Natural killer cell (primary cell): ENCODE data around the gene SBSN. TPM values are rescaled to one million over a fixed set of nuclear protein-coding genes. Genes with fewer than 3 reads are reported as not detected.
A peak's percentile ranks its signal among the peaks of the same experiment; 100 is the strongest.

Experiments
- ATAC-seq, 3 donors: fragments of 150-1000 bp in 2 of 3; fragments of 200-7000 bp in 1 of 3; cut with Tn5 transposase; 1 replicate in 1 of 3; 2 replicates in 2 of 3; pipeline ENCODE4 v1.10.0; 2021; ENCODE audit warnings: mild to moderate bottlenecking in 2 of 3, moderate library complexity in 2 of 3
- DNase-seq, 2 donors: peaks; one replicate each; pipeline versions ENCODE4 v3.0.0 to v3.0.0-alpha.2; 2013 to 2021; ENCODE audit warnings: mixed read lengths in 1 of 2
- H3K27ac ChIP-seq: one replicate; pipeline ENCODE4 v1.5.1; 2013; ENCODE audit warnings: mild to moderate bottlenecking, low read length
- H3K27me3 ChIP-seq: one replicate; pipeline ENCODE4 v1.6.1; 2013; ENCODE audit warnings: low read length; ENCODE audit not compliant: control insufficient read depth, insufficient read depth
- H3K36me3 ChIP-seq: one replicate; pipeline ENCODE4 v1.6.1; 2013; ENCODE audit warnings: low read length; ENCODE audit not compliant: control insufficient read depth, insufficient read depth
- H3K4me1 ChIP-seq: one replicate; pipeline ENCODE4 v1.6.1; 2013; ENCODE audit warnings: low read length; ENCODE audit not compliant: control insufficient read depth, insufficient read depth
- H3K4me3 ChIP-seq: one replicate; pipeline ENCODE4 v1.5.1; 2013; ENCODE audit warnings: low read length
- H3K9me3 ChIP-seq: one replicate; pipeline ENCODE4 v1.6.1; 2013; ENCODE audit warnings: low read length; ENCODE audit not compliant: control insufficient read depth, insufficient read depth
- H3K27ac Mint-ChIP-seq, 2 donors: one replicate each; pipeline ENCODE4 v1.8.0; 2022; ENCODE audit warnings: mild to moderate bottlenecking in 2 of 2, mixed read lengths in 2 of 2, moderate library complexity in 1 of 2
- H3K27me3 Mint-ChIP-seq, 2 donors: one replicate each; pipeline ENCODE4 v1.8.0; 2022; ENCODE audit warnings: low read depth in 2 of 2, mixed read lengths in 2 of 2
- H3K36me3 Mint-ChIP-seq: one replicate; pipeline ENCODE4 v1.8.0; 2022; ENCODE audit warnings: mixed read lengths
- H3K4me1 Mint-ChIP-seq, 2 donors: one replicate each; pipeline ENCODE4 v1.8.0; 2022; ENCODE audit warnings: mixed read lengths in 2 of 2
- H3K4me3 Mint-ChIP-seq: one replicate; pipeline ENCODE4 v1.8.0; 2022; ENCODE audit warnings: mild to moderate bottlenecking, moderate library complexity, mixed read lengths
- H3K9me3 Mint-ChIP-seq, 2 donors: one replicate each; pipeline ENCODE4 v1.8.0; 2022; ENCODE audit warnings: mixed read lengths in 2 of 2
- CTCF ChIP-seq: fragments of 200-600 bp; IDR thresholded peaks from one replicate; pipeline ENCODE4 v1.8.0; 2022; ENCODE audit warnings: antibody characterized with exemption
- WGBS: methylation state at CpG from one replicate; pipeline ENCODE4 v1.1.7; 2013; ENCODE audit warnings: missing lambda C conversion rate; ENCODE audit not compliant: insufficient coverage; 5-methylcytosine and 5-hydroxymethylcytosine counted together
- intact Hi-C: fragments of 100-400 bp; cut with micrococcal nuclease; formaldehyde crosslinking; loops from one replicate; pipeline ENCODE4 v1.14.2; 2022
- total RNA-seq, 4 donors: library from RNA; stranded (reverse); fragments of 120-200 nt in 1 of 4; gene quantifications; one replicate each; pipeline versions ENCODE4 v1.2.3 to v1.2.4, GENCODE V29; 2013 to 2022

SBSN gene
- total RNA-seq, 3 donors from 2014 or later (not counting 1 experiment from before 2014, with no cell fraction given), result not detected

GRCh38 chr19:35560271-35560670, 32.2 kb upstream of the SBSN start:
- peak overlapping the region in 1 of 2 donors; percentile 8 for H3K27ac Mint-ChIP-seq
- DNase-seq, result no peak

GRCh38 chr19:35559781-35560180, 31.7 kb upstream of the SBSN start:
- Histone ChIP-seq H3K4me1 (peaks cover 19% of the 10 kb centered on the region), H3K27me3 (peaks cover 17% of the 10 kb centered on the region), H3K9me3 (no peaks in the 10 kb centered on the region), H3K4me3 (no peak overlapping the region), H3K27ac (no peak overlapping the region), H3K36me3 (no peaks in the 10 kb centered on the region)
- no peak for TF ChIP-seq CTCF
- no peak for DNase-seq
- no peak for ATAC-seq
- Mint-ChIP-seq H3K4me3 (no peak overlapping the region), H3K27me3 (peaks cover 14 to 51% of the 10 kb centered on the region in 2 donors), H3K4me1 (peaks cover 4 to 22% of the 10 kb centered on the region in 2 donors), H3K9me3 (no peaks in the 10 kb centered on the region), H3K36me3 (no peaks in the 10 kb centered on the region), H3K27ac (peak overlapping the region in 1 of 2 donors; percentile 8)
- WGBS, result 88% methylated on average over 23 of the region's 23 CpGs
- intact Hi-C loops, result no loop called here

More at GRCh38 chr19:35560271-35560670, 32.2 kb upstream of the SBSN start:
- Mint-ChIP-seq H3K4me1 (peaks cover 4 to 22% of the 10 kb centered on the region in 2 donors), H3K36me3 (no peaks in the 10 kb centered on the region), H3K4me3 (no peak overlapping the region), H3K9me3 (no peaks in the 10 kb centered on the region), H3K27me3 (peaks cover 14 to 53% of the 10 kb centered on the region in 2 donors)
- no peak for TF ChIP-seq CTCF
- H3K4me3 ChIP-seq, result no peak overlapping the region
- intact Hi-C loops, result no loop called here
- no peak overlapping the region for H3K27ac ChIP-seq
- peaks cover 19% of the 10 kb centered on the region for H3K4me1 ChIP-seq
- H3K27me3 ChIP-seq, result peaks cover 17% of the 10 kb centered on the region
- WGBS, result 91% methylated on average over 17 of the region's 18 CpGs
- no peak for ATAC-seq
- H3K36me3 ChIP-seq, result no peaks in the 10 kb centered on the region
- H3K9me3 ChIP-seq, result no peaks in the 10 kb centered on the region

GRCh38 chr19:35559281-35559659, 31.2 kb upstream of the SBSN start:
- no peaks in the 10 kb centered on the region for H3K9me3 ChIP-seq
- H3K27me3 Mint-ChIP-seq, result peaks cover 14 to 54% of the 10 kb centered on the region in 2 donors
- H3K4me1 ChIP-seq, result peaks cover 19% of the 10 kb centered on the region
- DNase-seq (no peak), ATAC-seq (no peak)
- H3K9me3 Mint-ChIP-seq, result no peaks in the 10 kb centered on the region
- no peak overlapping the region for H3K4me3 Mint-ChIP-seq
- no peak overlapping the region for H3K4me3 ChIP-seq
- no peak overlapping the region for H3K27ac ChIP-seq
- no peak overlapping the region for H3K27ac Mint-ChIP-seq
- intact Hi-C loops, result no loop called here
- H3K27me3 ChIP-seq, result peaks cover 17% of the 10 kb centered on the region
- peaks cover 4 to 22% of the 10 kb centered on the region in 2 donors for H3K4me1 Mint-ChIP-seq
- WGBS, result 60% methylated on average over 11 of the region's 11 CpGs
- no peak for TF ChIP-seq CTCF
- no peaks in the 10 kb centered on the region for H3K36me3 Mint-ChIP-seq
- no peaks in the 10 kb centered on the region for H3K36me3 ChIP-seq
